HG03139 (cell line): ENCODE results near the gene DIPK1A.
A peak's percentile ranks its signal among the peaks of the same experiment; 100 is the strongest.
"Not testable (repeated sequence)": the region's sequence is repeated elsewhere in the genome, so short reads cannot be mapped to it uniquely, and the experiment has no call there.

ENCODE experiments used
- ATAC-seq: cut with Tn5 transposase; IDR thresholded peaks from one replicate; pipeline ENCODE4 v1.9.1; 2021; ENCODE audit not compliant: unreplicated experiment

The DIPK1A gene

GRCh38 chr1:92980732-92981647 is 19.7 kb upstream of the DIPK1A start:
- ATAC-seq = peak; percentile 49

GRCh38 chr1:92975551-92976232 is 14.4 kb upstream of the DIPK1A start:
- peak; percentile 75 for ATAC-seq

- not testable (repeated sequence) for ATAC-seq
Measured at GRCh38 chr1:92974112-92974511, 12.8 kb upstream of the DIPK1A start.

- no peak for ATAC-seq
Measured at GRCh38 chr1:92973203-92973897, 12.1 kb upstream of the DIPK1A start.

- no peak for ATAC-seq
Measured at GRCh38 chr1:92972409-92973129, 11.3 kb upstream of the DIPK1A start.

- not testable (repeated sequence) for ATAC-seq
Measured at GRCh38 chr1:92971932-92972331, 10.7 kb upstream of the DIPK1A start.

- ATAC-seq = no peak
Measured at GRCh38 chr1:92970990-92971689, 9.9 kb upstream of the DIPK1A start.

GRCh38 chr1:92969517-92969916 is 8.3 kb upstream of the DIPK1A start:
- no peak for ATAC-seq

GRCh38 chr1:92968138-92969032 is 7.1 kb upstream of the DIPK1A start:
- ATAC-seq = no peak

- ATAC-seq = no peak
Measured at GRCh38 chr1:92964998-92965397, 3.7 kb upstream of the DIPK1A start.

GRCh38 chr1:92964316-92964715 is 3.1 kb upstream of the DIPK1A start:
- no peak for ATAC-seq

GRCh38 chr1:92961896-92962752 is 862 bp upstream of the DIPK1A start:
- ATAC-seq = peak; percentile 63

GRCh38 chr1:92960395-92961130 is 699 bp downstream of the DIPK1A start:
- peak; percentile 31 for ATAC-seq

- ATAC-seq = no peak
Measured at GRCh38 chr1:92958203-92958970, 2.9 kb downstream of the DIPK1A start.

- no peak for ATAC-seq
Measured at GRCh38 chr1:92957030-92957734, 4.1 kb downstream of the DIPK1A start.
